GM10266 (cell line): ENCODE data around the gene EYA2.

Experiments
- DNase-seq: peaks from one replicate; pipeline ENCODE4 v3.0.0; 2012; ENCODE audit errors: extremely low spot score
- TF ChIP-seq, protein P1 (sequence below): IDR thresholded peaks from 2 replicates; pipeline ENCODE4 v1.5.1; 2012; ENCODE audit warnings: mild to moderate bottlenecking, low read depth; ENCODE audit not compliant: control insufficient read depth, insufficient read depth; ENCODE audit errors: missing control alignments

Gene EYA2

GRCh38 chr20:46905364-46906125, 10.9 kb downstream of the EYA2 start:
- no peak for DNase-seq
- TF ChIP-seq, protein P1, sequence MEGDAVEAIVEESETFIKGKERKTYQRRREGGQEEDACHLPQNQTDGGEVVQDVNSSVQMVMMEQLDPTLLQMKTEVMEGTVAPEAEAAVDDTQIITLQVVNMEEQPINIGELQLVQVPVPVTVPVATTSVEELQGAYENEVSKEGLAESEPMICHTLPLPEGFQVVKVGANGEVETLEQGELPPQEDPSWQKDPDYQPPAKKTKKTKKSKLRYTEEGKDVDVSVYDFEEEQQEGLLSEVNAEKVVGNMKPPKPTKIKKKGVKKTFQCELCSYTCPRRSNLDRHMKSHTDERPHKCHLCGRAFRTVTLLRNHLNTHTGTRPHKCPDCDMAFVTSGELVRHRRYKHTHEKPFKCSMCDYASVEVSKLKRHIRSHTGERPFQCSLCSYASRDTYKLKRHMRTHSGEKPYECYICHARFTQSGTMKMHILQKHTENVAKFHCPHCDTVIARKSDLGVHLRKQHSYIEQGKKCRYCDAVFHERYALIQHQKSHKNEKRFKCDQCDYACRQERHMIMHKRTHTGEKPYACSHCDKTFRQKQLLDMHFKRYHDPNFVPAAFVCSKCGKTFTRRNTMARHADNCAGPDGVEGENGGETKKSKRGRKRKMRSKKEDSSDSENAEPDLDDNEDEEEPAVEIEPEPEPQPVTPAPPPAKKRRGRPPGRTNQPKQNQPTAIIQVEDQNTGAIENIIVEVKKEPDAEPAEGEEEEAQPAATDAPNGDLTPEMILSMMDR = no peak

DNA sequence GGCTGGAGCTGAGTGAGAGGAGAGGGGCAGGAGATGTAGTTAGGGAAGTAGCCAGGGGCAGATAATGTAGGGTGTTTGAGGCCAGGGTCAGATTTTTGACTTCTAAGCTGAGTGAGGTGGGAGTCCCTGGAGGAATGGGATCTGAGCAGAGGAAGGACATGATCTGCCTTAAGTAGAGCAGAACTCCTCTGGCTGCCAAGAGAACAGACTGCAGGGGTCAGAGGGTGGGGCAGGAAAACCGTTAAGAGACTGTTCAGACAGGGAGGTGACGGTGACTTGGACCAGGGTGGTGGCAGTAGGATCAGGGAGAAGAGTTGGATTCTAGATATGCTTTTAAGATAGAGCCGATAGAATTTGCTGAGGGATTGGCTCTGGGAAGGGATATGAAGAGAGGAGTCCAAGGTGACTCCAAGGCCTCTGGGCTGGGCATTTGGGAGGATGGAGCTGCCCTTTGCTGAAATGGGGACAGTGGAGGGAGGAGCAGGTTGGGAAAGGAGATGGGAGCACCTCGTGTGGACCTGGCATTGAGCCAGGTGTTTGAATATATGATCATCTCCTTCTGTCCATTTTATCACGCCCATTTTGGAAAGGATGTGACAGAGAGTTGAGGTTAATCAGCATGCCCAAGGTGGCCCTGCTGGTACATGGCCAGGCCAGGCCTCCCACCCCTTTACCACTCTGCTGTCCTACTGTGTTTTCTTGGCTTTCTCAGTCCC, 18.8 kb downstream of the EYA2 start:
- TF ChIP-seq, protein P1 = no peak
- no peak for DNase-seq

- TF ChIP-seq, protein P1 = no peak
- DNase-seq = no peak
Measured at GRCh38 chr20:46914789-46915379, 20.2 kb downstream of the EYA2 start.

DNA sequence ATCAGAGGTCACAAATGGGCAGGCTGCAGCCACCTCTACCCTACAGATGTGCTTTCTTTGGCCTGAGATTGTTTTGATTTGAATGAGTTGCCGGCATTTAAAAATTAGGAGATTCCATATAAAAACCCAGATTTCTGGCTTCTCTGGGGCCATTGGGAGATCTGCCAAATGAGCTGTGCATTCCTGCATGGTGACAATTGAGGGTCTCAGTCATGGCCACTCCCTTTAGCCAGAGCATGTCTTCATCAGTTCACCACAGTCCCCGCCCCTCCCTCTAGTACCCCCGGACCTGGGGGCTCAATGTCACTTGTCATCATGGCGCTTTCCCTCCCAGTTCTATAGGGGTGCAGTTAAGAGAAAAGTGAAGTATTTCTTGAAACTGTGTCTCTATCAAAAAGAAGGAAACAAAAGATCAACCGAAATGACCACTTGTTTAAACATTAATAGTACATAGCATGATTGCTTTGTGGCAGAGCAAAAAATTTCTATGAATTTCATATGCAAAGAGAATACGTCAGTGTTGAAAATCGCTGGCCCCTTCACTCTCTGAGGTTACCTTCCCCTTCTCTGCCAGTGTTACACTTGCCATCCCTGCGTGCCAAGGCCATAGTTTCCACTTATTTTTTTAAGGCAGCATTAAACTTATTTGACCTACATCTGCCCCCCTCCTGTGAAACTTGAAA, 21.1 kb downstream of the EYA2 start:
- TF ChIP-seq, protein P1 = no peak
- DNase-seq = no peak

GRCh38 chr20:46916258-46916603, 21.6 kb downstream of the EYA2 start:
- TF ChIP-seq, protein P1 = no peak
- DNase-seq = no peak

DNA sequence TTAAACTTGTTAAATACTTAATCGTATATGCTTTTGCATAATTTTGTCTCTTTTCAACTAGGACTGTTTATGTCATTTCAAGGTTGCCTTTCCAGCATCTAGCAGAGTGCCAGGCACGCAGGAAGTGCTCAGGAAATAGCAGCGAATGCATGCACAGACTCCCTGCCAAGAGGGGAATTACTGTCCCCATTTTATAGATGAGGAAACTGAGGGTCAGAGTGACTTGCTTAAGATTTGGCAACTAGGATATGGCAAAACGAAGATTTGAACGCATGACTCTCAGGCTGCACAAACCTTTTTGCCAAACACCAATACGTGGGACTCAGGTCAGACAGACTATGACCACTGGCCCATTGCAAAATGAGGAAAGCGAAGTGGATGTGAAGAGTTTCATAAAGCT, 22.5 kb downstream of the EYA2 start:
- no peak for DNase-seq
- TF ChIP-seq, protein P1 = no peak
